Thyroid gland (tissue), 4 donors: ENCODE results near the gene IFNAR1.

ENCODE experiments used
- CTCF ChIP-seq, 6 experiments: fragments of 200-600 bp in 3 of 6; fragments of 450-650 bp in 3 of 6; sonication (generic) in 3 of 6; IDR thresholded peaks; one replicate each; pipeline ENCODE4 v1.5.1; 2016 to 2019; ENCODE audit warnings: antibody characterized with exemption in 6 of 6, mild to moderate bottlenecking in 2 of 6, inconsistent platforms in 1 of 6, moderate library complexity in 1 of 6
- POLR2A ChIP-seq, 2 donors: fragments of 450-650 bp; IDR thresholded peaks; one replicate each; pipeline ENCODE4 v1.6.1; 2017; ENCODE audit warnings: antibody characterized with exemption in 2 of 2, mild to moderate bottlenecking in 2 of 2, moderate library complexity in 1 of 2

GRCh38 chr21:33291686-33292085 lies 33.1 kb upstream of the IFNAR1 start:
- TF ChIP-seq CTCF (IDR thresholded peaks at IDR 0.05), result no peak
- TF ChIP-seq POLR2A (IDR thresholded peaks at IDR 0.05), result no peak
